Suprapubic skin (tissue), 4 donors: Measurements from ENCODE around the gene LPP.

ENCODE experiments used
- CTCF ChIP-seq, 2 donors: fragments of 200-600 bp in 1 of 2; fragments of 450-650 bp in 1 of 2; sonication (generic) in 1 of 2; IDR thresholded peaks; one replicate each; pipeline ENCODE4 v1.5.1; 2016 to 2019; ENCODE audit warnings: antibody characterized with exemption in 2 of 2, mild to moderate bottlenecking in 1 of 2, moderate library complexity in 1 of 2
- POLR2A ChIP-seq, 2 donors: fragments of 450-650 bp; IDR thresholded peaks; one replicate each; pipeline ENCODE4 v1.6.1; 2017; ENCODE audit warnings: antibody characterized with exemption in 2 of 2, mild to moderate bottlenecking in 2 of 2, moderate library complexity in 2 of 2
- POLR2AphosphoS5 ChIP-seq, 3 donors: sonication (generic); formaldehyde crosslinking; IDR thresholded peaks; one replicate each; pipeline ENCODE4 v1.6.1; 2017; ENCODE audit warnings: antibody characterized with exemption in 3 of 3

DNA sequence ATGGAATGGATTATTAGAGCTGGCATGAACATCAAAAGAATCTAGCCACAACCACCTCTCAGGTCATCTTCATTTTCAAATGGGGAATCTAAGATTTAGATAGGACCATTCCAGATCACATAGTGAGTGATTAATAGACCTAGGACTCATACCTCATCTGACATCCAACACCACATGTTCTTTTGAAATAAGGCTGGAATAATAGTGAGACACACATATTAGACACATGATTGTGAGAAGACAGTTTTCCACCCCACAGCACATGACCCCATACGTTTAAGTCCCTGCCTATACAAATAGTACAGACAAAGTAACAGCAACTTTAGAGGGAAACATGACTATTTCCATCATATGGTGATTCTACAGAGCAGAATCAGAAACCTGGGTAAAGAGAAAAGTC lies 673.1 kb downstream of the LPP start:
- TF ChIP-seq POLR2A (IDR thresholded peaks at IDR 0.05) (no peak), POLR2AphosphoS5 (IDR thresholded peaks at IDR 0.05) (no peak), CTCF (IDR thresholded peaks at IDR 0.05) (no peak)
